GM19351 (cell line): ENCODE measurements around the gene PPP1R26.
A peak's percentile ranks its signal among the peaks of the same experiment; 100 is the strongest.

Experiments used
- ATAC-seq: cut with Tn5 transposase; IDR thresholded peaks from one replicate; pipeline ENCODE4 v1.9.1; 2021; ENCODE audit warnings: mild to moderate bottlenecking, moderate library complexity; ENCODE audit not compliant: unreplicated experiment

Gene PPP1R26

DNA sequence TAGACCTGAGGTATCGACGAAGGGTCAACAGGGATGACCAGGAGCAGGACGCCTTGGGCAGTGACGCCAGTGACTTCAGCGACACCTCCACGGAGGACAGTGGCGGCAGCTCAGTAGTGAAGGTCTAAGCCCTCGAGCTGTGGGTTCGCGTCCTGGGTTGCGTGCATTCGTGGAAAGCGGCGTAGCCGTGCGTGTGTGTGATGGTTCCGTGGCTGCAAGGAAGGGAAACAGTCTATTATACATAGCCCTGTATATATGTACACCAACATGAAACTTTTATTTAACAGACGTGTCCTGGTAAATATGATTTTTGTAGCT lies 8.4 kb downstream of the PPP1R26 start:
- no peak for ATAC-seq

DNA sequence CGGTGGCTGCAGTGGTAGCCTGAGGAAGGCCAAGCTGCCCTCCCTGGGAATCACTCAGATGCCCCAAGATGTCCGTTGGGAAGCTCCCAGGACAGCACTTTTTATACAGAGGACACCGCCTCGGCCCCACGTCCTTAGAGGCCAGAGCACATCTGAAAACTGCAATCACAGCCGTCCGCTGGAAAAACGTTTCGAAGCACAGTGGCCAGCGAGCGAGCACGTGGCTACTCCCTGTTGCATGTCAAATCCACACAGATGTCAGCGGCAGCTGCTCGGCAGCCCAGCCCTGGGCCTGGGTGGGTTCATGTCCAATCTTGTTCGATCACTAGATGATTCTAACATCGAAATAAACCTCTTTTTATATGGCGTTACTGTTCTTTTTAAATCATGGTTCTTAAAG lies 8.9 kb downstream of the PPP1R26 start:
- no peak for ATAC-seq

- no peak for ATAC-seq
These were observed 9.8 kb downstream of the PPP1R26 start for GRCh38 chr9:135489188-135489906.

DNA sequence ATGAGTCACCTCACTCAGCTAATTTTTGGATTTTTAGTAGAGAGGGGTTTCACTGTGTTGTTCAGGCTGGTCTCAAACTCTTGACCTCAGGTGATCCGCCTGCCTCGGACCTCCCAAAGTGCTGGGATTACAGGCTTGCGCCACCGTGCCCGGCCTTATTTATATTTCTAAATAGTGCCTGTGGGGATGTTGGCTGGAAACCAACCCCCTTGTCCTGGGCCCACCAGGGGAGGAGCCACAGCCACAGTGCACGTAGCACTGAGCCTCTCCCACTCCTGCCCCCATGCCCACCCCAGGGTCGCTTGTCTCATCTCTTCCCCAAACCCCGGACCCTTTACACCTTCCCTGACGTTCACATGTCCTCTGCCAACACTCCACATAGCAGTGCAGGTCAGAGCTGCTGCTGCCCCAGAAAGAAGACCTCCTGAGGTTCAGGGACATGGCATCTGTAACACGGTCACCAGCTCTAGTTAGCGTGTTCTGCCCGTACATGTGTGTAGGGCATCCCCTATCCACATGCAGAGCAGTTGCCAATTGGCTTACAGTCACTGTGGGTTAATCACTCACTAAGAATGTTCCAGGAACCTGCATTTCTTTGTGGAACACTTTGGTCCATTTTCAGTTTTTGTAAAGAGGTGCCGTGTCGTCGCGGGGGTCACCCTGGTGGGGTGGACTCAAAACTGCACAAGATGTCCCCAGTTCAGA lies 10.7 kb downstream of the PPP1R26 start:
- ATAC-seq = no peak

DNA sequence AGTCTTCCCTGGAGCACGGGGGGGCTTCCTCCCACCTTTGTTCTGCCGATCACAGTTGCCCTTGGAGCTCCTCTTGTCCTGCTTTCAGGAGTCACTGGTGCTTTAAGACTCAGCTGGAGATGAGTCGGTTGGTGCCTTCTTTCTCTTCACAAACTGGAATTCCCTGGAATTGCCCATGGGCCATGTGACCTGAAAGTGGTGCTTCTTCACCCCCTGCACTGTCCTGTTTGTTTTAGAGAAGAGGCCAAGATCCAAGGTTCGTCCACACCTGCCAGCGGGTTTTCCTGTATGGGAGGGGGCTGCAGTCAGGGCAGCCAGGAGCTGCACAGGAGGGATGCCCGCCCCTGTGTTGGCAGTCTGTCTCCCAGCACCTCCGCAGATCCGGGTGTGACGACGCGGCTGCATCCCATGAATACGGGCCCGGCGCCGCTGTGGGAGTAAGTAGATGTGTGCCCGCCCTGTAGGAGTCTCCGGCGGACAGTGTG lies 11.4 kb downstream of the PPP1R26 start:
- ATAC-seq = no peak

DNA sequence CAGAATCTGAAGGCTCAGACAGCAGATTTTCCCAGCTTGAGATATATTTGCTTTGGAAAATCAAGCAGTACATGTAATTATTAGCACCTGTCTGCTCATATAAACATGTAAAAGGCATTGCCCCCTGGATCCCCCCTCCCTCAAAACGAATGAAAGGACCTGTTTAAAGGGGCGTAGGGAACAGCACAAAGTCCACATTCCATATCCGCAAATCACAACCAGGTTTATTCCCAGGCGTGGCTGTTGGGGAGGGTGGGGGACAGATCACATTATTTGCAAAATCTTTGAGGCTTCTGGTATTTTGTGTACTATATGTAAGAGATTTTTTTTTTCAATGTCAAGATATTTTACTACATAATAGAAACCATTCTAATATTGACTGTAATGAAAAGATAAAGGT lies 12.2 kb downstream of the PPP1R26 start:
- ATAC-seq = no peak

GRCh38 chr9:135492886-135493669 lies 13.5 kb downstream of the PPP1R26 start:
- no peak for ATAC-seq

DNA sequence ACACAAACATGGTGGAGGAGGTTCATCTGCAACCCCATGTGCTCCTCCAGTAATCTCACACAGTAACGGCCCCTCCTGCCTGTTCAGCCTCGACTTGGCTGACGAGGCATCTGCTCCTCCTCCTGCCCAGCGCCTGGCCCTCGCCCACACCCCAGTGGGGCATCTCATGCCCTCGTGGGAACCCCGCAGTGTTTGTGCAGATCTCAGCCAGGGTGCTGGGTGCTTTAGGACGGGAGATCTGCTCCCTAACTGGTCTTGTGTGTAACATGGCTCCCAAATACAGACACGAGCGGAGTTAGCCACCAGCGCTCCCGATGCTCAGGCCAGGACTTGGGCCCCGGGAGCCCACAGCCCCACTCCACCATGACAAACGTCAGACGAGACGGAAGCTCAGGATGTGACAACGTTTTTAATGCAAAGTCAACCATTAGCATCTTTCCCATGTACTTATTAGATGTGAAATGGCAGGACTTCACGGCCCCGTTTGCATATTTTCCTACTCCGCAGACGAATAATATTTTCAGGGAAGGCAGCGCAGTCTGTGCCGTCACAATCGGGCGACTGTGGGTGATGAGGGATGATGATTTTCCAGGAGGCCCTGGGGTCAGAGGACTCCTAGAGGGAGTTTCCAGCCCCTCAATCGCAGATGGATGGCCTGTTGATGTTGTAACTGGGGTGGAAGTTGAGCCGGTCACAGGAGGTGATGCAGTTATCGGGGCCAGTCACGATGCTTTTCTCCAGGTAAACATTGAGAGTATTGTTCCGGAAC lies 15.4 kb downstream of the PPP1R26 start:
- ATAC-seq = no peak

DNA sequence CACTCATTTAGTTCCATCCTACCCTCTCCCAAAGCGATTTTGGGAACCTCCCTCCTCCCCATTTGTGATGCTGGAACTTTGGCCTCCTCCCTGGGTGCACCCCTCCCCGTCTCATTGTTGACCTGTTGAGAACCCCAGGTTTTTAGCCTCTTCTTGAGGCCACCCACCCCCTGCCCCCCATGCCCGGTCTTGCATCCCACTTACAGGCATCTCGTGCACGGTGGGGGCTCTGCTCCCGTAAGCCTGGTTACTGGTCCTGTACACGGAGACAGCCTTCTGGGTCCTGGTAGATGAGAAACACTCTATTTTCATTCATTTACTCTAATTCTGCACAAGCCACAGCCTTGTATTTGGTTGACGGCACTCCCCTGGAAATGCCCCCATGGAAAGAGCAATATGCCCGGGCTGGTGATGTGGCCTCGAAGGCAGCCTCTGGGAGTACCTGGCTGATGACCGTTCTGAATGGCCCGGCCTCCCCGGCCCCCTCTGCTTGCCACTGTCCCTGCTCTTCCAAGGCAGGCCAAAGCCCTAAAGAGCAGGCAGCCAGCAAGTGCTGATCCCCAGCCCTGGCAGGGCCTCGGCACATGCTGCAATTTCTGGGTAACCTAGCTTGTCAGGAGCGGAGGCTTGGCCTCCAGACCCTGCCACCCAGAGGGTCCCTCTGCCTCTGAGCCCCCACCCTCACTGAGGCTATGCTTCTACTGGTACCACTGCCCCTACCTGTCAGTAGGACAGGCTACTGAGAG lies 19.0 kb downstream of the PPP1R26 start:
- no peak for ATAC-seq

GRCh38 chr9:135499326-135500070 lies 19.9 kb downstream of the PPP1R26 start:
- ATAC-seq = peak; percentile 49

DNA sequence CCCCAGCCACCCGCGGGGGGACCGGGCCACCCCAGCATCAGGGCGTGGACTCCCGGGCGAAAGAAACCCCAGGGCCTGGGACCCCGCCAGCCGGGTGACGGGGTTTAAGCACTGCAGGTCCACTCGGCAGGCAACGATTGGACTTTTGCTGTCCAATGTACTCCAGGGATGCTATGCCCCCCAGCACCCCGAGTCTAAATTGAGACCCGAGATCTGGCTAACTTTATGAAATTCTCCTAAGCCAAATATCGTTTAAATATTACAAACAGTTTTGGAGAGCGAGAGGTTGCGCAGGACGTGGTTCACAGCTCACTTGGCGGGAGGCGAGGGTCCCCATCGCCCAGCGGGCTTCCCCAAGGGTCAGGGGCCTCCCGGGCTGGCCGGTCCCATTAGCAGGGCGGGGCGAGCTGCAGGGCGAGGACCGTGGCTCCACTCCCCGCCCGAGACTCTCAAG lies 20.5 kb downstream of the PPP1R26 start:
- ATAC-seq = no peak

GRCh38 chr9:135500525-135501260 lies 21.1 kb downstream of the PPP1R26 start, which contains the start of gene MRPS2:
Gene MRPS2 (plus strand): TSS chr9:135500682. CDS start chr9:135500711, 29 bp downstream.
- ATAC-seq = peak; percentile 85

GRCh38 chr9:135501261-135502167 lies 21.9 kb downstream of the PPP1R26 start:
- no peak for ATAC-seq

DNA sequence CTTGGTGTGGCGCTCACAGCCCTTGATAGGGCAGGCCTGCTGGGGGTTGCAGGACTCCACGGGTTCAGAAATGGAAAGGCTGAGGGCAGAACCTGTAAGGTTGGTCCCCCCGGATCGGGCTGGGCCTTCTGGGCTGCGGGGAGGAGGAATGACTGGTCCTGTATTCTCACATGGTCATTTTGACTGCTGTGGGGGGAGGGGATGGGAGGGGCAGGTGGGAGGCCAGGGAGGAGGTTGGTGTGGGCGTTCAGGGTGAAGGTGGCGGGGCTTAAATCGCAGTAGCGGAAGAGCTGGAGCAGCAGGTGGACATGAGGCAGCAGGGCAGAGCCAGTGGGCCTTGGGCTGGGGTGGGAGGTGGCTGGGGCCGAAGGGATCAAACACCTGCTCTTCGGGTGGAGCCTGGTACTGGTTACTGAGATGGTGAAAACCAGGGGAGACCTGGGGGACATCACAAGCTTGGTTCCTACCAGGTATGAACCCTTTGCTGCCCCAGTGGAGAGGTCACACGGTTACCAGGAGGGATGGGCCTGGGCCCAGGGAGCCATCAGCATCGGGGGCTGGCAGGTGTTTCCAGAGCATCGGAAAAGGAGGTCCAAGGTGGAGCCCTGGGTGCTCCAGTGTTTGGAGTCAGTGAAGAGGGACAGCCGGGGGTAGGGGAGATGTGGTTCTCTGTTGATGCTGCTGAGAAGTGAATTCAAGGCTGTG lies 22.7 kb downstream of the PPP1R26 start:
- ATAC-seq = no peak

DNA sequence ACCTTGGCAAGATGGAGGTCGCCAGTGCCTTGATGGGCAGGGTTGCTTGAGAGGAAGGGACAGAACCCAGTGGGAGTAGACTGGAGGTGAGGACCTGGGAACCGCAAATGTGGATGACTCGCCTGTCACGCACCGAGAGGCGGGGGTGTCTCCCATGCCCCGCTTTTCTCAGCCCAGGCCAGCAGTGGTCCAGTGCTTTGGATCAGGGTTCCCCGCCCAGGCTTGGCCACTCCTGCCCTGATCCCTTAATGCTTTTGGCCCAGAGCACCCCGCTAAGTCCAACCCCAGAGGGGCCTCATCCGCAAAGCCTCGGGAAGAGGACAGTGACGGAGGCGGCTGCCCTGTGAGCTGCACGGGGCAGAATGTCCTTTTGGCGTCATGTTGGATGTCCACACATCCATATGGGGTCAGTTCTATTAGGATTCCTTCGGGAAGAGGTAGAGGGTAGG lies 23.3 kb downstream of the PPP1R26 start:
- no peak for ATAC-seq

DNA sequence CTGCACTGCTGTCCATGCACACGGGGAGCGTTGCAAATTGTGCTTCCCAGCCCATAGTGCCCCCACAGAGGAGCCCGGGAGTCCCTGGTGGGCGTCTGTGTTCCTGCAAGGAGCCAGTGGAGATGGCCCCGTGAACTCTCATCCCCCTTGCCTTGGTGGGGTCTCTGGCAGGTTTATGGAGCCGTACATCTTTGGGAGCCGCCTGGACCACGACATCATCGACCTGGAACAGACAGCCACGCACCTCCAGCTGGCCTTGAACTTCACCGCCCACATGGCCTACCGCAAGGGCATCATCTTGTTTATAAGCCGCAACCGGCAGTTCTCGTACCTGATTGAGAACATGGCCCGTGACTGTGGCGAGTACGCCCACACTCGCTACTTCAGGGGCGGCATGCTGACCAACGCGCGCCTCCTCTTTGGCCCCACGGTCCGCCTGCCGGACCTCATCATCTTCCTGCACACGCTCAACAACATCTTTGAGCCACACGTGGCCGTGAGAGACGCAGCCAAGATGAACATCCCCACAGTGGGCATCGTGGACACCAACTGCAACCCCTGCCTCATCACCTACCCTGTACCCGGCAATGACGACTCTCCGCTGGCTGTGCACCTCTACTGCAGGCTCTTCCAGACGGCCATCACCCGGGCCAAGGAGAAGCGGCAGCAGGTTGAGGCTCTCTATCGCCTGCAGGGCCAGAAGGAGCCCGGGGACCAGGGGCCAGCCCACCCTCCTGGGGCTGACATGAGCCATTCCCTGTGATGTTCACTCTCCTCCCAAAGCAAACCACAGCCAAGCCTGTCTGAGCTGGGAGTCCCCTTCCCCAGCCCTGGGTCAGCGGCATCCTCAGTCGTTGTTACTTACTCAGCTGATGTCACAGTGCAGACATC lies 24.0 kb downstream of the PPP1R26 start:
- ATAC-seq = no peak
